Adrenal gland (tissue), 12 donors: ENCODE results near the gene SINHCAF. TPM values are rescaled to one million over a fixed set of nuclear protein-coding genes. Genes with fewer than 3 reads are reported as not detected.
"Not testable (repeated sequence)": the region's sequence is repeated elsewhere in the genome, so short reads cannot be mapped to it uniquely, and the experiment has no call there.

Experiments
- DNase-seq, 7 donors: peaks; one replicate each; pipeline ENCODE4 v3.0.0-alpha.2; 2019 to 2020
- H3K27ac ChIP-seq, 5 donors: fragments of 200-600 bp; sonication (generic) in 4 of 5; 1 replicate in 3 of 5; 2 replicates in 2 of 5; pipeline versions ENCODE4 v1.5.1 to v1.8.0; 2016 to 2020; ENCODE audit warnings: mild to moderate bottlenecking in 1 of 5
- H3K27me3 ChIP-seq: fragments of 200-600 bp; 2 replicates; pipeline ENCODE4 v1.8.0; 2021
- H3K36me3 ChIP-seq, 2 donors: fragments of 200-600 bp; replicated peaks in 1 of 2; 1 replicate in 1 of 2; 2 replicates in 1 of 2; pipeline versions ENCODE4 v1.5.1 to v1.8.0; 2018 to 2022
- H3K4me1 ChIP-seq, 2 donors: fragments of 200-600 bp; replicated peaks in 1 of 2; 1 replicate in 1 of 2; 2 replicates in 1 of 2; pipeline versions ENCODE4 v1.5.1 to v1.8.0; 2018 to 2021
- H3K4me3 ChIP-seq, 4 donors: fragments of 200-600 bp; sonication (generic) in 3 of 4; one replicate each; pipeline ENCODE4 v1.5.1; 2016 to 2018
- H3K9me3 ChIP-seq, 3 donors: fragments of 200-600 bp; sonication (generic) in 1 of 3; replicated peaks in 1 of 3; 1 replicate in 2 of 3; 2 replicates in 1 of 3; pipeline versions ENCODE4 v1.5.1 to v1.8.0; 2016 to 2021
- CTCF ChIP-seq, 6 experiments: fragments of 450-650 bp in 4 of 6; fragments of 200-600 bp in 2 of 6; sonication (generic) in 1 of 6; IDR thresholded peaks; 1 replicate in 5 of 6; 2 replicates in 1 of 6; pipeline versions ENCODE4 v1.5.1 to v1.8.0; 2016 to 2021; ENCODE audit warnings: antibody characterized with exemption in 6 of 6, mild to moderate bottlenecking in 2 of 6, moderate library complexity in 1 of 6
- POLR2A ChIP-seq, 2 donors: fragments of 450-650 bp; IDR thresholded peaks; one replicate each; pipeline ENCODE4 v1.6.1; 2017; ENCODE audit warnings: antibody characterized with exemption in 2 of 2, mild to moderate bottlenecking in 2 of 2, moderate library complexity in 1 of 2
- WGBS, 4 donors: extraction: QIAGEN DNeasy Blood & Tissue Kit in 2 of 4; methylation state at CpG; one replicate each; pipeline versions ENCODE4 v1.1.5 to v1.1.7; 2013 to 2017; 5-methylcytosine and 5-hydroxymethylcytosine counted together
- intact Hi-C, 2 donors: fragments of 100-400 bp; cut with DNase I; formaldehyde crosslinking; loops; one replicate each; pipeline versions ENCODE4 v1.14.1 to v1.15.0; 2022 to 2023
- polyA plus RNA-seq, 3 donors: library from polyadenylated mRNA; stranded (reverse); fragments of 200-250 nt in 2 of 3; fragments of 350-450 nt in 1 of 3; fragmentation: Illumina TruSeq in 1 of 3; extraction: RNeasy Lipid Tissue Mini Kit (QIAGEN cat#74804) in 1 of 3; gene quantifications; one replicate each; pipeline ENCODE4 v1.2.3, GENCODE V29; 2013 to 2014
- total RNA-seq, 9 donors: library from RNA; depleted of rRNA in 4 of 9; stranded (reverse); fragments of >200 nt in 4 of 9; fragments of 120-200 nt in 1 of 9; fragmentation: NEBNext Ultra II Directional in 1 of 9; extraction: Animal tissue kit (Norgen Biotek cat#: 25700) in 1 of 9; gene quantifications; one replicate each; pipeline versions ENCODE4 v1.1.0 to v1.2.4, GENCODE V29; 2013 to 2023
- donor health status: healthy with polysubstance abuse.
- donor health status: Bipolar disorder and iron deficiency.
- donor health status: DM: yes; HTN: yes; CAD: no.
- donor health status: DM: no; HTN: no; CAD: no.
- donor health status: DM: no; HTN: no; CAD: no.
- donor health status: DM: yes; HTN: yes; CAD: no.

The SINHCAF gene
- total and polyA plus RNA-seq, 12 donors, result 12.5 to 69.4 (median 27.1) TPM

DNA sequence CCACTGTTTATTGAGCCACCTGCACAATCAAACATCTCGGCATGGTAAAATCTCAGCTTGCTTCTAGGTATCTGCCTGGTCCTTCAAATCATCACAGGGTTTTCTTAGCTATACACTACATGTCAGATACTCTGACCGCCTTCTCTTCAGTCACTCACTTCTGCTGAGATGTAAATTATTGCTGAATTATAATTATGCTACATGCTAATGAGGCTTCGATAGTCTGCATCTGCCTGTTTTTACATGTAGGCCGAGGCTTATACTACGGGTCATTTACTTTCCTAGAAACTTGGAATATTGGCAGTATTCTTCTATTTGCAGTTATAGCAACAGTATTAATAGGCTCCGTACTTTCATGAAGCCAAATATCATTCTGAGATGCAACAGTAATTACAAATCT, 77.6 kb downstream of the SINHCAF start:
- Histone ChIP-seq H3K36me3 (no peaks in the 10 kb centered on the region), H3K4me3 (no peak overlapping the region), H3K4me1 (no peaks in the 10 kb centered on the region), H3K9me3 (no peaks in the 10 kb centered on the region), H3K27me3 (peaks cover 4% of the 10 kb centered on the region), H3K27ac (no peak overlapping the region)
- no peak for TF ChIP-seq POLR2A (IDR thresholded peaks at IDR 0.05)
- TF ChIP-seq CTCF (IDR thresholded peaks at IDR 0.05), result no peak
- no peak for DNase-seq
- 84 to 95% (median 92%) methylated on average over 6 of the region's 6 CpGs for WGBS, 4 donors
- intact Hi-C loops, result no loop called here

GRCh38 chr12:31246470-31246850, 79.5 kb downstream of the SINHCAF start:
- WGBS, 4 donors, result 74 to 84% (median 81%) methylated on average over 10 of the region's 10 CpGs
- Histone ChIP-seq H3K27ac (no peak overlapping the region), H3K4me3 (no peak overlapping the region), H3K27me3 (peaks cover 4% of the 10 kb centered on the region), H3K36me3 (no peaks in the 10 kb centered on the region), H3K4me1 (no peaks in the 10 kb centered on the region), H3K9me3 (no peaks in the 10 kb centered on the region)
- intact Hi-C loops, result no loop called here
- TF ChIP-seq CTCF (IDR thresholded peaks at IDR 0.05) (no peak), POLR2A (IDR thresholded peaks at IDR 0.05) (no peak)
- no peak for DNase-seq

GRCh38 chr12:31245822-31246469, 80.0 kb downstream of the SINHCAF start:
- intact Hi-C loops, result no loop called here
- 86 to 92% (median 88%) methylated on average over 12 to 15 of the region's 15 CpGs for WGBS, 4 donors

DNA sequence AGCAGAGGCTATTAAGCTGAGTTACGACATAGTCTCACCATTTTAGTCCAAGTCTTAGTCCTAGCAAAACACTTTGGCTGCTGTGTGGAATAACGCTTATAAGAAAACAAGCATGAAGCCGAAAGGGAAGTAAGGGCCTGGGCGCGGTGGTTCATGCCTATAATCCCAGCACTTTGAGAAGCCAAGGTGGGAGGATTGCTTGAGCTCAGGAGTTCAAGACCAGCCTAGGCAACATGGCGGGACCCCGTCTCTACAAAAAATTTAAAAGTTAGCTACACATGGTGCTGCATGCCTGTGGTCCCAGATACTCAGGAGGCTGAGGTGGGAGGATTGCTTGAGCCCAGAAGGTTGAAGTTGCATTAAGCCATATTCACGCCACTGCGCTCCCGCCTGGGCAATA, 83.5 kb downstream of the SINHCAF start:
- H3K4me3 ChIP-seq, H3K36me3 ChIP-seq, H3K27me3 ChIP-seq, H3K27ac ChIP-seq, H3K4me1 ChIP-seq, H3K9me3 ChIP-seq, DNase-seq: not testable (repeated sequence)
- intact Hi-C loops, result loop anchor here in 1 of 2 donors (5.0 kb wide), 1 partner anchor 395 kb away; no protein-coding TSS in a partner anchor
- WGBS, 4 donors, result 86 to 98% (median 94%) methylated on average over 10 of the region's 10 CpGs

More at GRCh38 chr12:31245822-31246469, 80.0 kb downstream of the SINHCAF start:
- Histone ChIP-seq H3K4me1 (no peaks in the 10 kb centered on the region), H3K9me3 (no peaks in the 10 kb centered on the region), H3K36me3 (no peaks in the 10 kb centered on the region), H3K27me3 (peaks cover 4% of the 10 kb centered on the region), H3K27ac (no peak overlapping the region), H3K4me3 (no peak overlapping the region)
- DNase-seq, result no peak
- TF ChIP-seq CTCF (IDR thresholded peaks at IDR 0.05) (no peak), POLR2A (IDR thresholded peaks at IDR 0.05) (no peak)

DNA sequence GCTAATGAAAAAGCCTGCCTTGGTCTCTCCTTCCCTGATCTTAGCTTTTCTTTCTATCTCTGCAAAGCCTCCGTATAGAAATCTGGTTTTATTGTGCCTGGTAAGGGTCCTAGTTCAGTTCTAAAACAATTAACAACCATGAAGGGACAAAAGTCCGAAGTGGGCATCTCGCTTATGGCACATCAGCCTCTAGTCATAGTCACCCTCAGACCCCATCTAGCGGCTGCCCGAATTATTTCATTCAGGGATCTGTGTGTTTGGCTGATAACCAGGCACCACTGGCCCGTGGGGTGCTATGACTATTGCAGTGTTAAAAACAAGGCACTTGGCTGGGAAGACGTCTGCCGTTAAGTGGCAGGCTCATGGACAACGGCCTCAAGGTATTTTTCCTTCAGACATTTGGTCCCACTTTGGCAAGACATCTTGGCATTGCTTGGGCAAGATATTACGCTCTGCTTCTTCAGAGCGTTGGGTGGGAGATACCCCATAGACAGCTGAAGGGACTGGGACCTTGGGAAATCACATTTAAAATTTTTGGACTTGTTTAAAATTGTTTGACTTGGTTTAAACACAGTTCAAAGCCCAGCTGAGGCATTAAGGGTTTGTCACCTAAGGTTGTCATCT, 87.1 kb downstream of the SINHCAF start:
- Histone ChIP-seq H3K27ac (no peak overlapping the region), H3K27me3 (peaks cover 4% of the 10 kb centered on the region), H3K4me3 (no peak overlapping the region), H3K9me3 (no peaks in the 10 kb centered on the region), H3K4me1 (no peaks in the 10 kb centered on the region), H3K36me3 (no peaks in the 10 kb centered on the region)
- intact Hi-C loops, result no loop called here
- WGBS, 4 donors, result 19 to 22% (median 20%) methylated on average over 10 to 11 of the region's 11 CpGs
- DNase-seq, result peak; percentile 62 to 87 (median 70)
- TF ChIP-seq CTCF (IDR thresholded peaks at IDR 0.05), result peak; percentile 40 to 73 (median 60)
- no peak for TF ChIP-seq POLR2A (IDR thresholded peaks at IDR 0.05)

- H3K9me3 ChIP-seq, H3K4me3 ChIP-seq, intact Hi-C loops, H3K27ac ChIP-seq, H3K4me1 ChIP-seq, H3K27me3 ChIP-seq, H3K36me3 ChIP-seq: not testable (repeated sequence)
- WGBS, 4 donors, result 59 to 67% (median 63%) methylated on average over 10 of the region's 10 CpGs
- peak in 1 of 7 donors; percentile 39 for DNase-seq
Observed at GRCh38 chr12:31238333-31238732, 87.6 kb downstream of the SINHCAF start.
